GM18508 (cell line): ENCODE results near the gene SCGB1C1.
"Not testable (repeated sequence)": the region's sequence is repeated elsewhere in the genome, so short reads cannot be mapped to it uniquely, and the experiment has no call there.

Experiments
- ATAC-seq: cut with Tn5 transposase; IDR thresholded peaks from one replicate; pipeline ENCODE4 v1.9.1; 2021; ENCODE audit warnings: moderate number of reproducible peaks; ENCODE audit not compliant: insufficient read depth, unreplicated experiment

SCGB1C1 gene

DNA sequence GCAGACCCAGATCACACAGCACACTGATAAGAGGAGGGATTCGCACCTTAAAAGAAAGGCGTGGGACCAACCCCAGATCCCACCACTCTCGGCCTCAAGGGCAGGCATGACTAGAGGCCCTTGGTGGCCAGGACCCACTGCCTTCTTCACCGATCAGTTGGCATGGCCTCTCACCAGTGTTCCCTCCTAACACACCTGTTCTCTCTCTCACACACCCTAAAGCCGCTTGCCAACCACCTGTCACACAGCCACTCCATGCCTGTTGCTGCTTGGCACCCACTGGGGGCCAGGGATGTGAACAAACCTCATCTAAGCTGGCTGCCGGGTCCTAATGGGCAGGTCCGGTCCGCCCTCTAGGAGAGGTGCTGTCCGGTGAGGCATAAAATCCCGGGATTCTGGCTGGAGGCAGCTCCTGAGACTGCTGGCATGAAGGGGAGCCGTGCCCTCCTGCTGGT is at the start of gene SCGB1C1:
SCGB1C1 (plus strand) TSS at position 405 of the 455 bp plus-strand sequence; CDS start at position 427, 22 bp downstream.
- not testable (repeated sequence) for ATAC-seq

DNA sequence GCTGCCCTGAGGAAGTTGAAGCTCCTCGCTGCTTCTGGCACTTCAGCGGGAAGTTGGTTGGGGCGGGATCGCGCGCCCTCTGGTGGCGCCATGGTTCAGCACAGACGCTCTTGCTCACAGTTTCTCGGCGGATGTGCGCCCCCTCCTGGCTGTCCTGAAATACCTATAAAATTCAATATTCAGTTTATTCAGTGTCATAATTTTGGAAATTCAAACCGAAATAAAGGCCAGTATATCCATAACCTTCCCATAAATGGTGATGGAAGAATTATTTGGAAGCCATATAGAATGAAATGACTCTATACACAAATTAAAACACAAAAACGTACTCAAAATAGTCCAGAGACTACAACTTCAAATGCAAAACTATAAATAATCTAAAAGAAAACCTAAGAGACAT is 12.6 kb upstream of the SCGB1C1 start:
- ATAC-seq, result not testable (repeated sequence)

DNA sequence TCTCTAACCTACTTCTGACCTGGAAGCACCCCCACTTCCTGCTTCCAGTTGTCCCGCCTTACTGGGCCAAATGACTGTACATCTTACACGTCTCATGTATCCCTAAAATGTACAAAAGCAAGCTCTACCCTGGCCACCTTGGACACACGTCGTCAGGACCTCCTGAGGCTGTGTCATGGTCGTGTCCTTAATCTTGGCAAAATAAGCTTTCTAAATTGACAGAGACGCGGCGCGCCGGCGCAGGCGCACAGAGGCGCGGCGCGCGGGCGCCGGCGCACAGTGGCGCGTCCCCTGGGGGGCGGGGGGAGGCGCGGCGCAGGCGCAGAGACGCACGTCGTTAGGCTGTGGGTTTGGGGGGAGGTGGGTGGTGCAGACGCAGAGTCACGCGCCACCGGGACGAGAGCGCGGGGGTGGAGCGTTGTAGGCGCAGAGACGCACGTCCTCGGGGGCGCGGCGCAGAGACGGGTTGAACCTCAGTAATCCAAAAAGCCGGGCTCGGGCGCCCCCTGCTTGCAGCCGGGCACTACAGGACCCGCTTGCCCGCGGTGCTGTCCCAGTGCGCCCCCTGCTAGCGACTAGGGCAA is 3.6 kb upstream of the SCGB1C1 start:
- not testable (repeated sequence) for ATAC-seq

DNA sequence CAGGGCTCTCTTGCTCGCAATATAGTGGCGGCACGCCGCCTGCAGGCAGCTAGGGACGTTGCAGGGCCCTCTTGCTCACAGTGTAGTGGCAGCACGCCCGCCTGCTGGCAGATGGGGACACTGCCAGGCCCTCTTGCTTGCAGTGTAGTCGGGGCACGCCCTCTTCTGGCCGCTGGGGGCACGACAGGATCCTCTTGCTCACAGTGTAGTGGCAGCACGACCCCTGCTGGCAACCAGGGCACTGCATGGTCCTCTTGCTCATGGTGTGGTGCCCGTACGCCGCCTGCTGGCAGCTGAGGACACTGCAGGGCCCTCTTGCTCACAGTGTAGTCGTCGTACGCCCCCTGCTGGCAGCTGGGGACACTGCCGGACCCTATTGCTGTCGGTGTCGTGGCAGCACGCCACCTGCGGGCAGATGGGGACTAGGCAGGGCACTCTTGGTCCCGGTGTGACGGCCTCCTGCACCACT is 3.0 kb upstream of the SCGB1C1 start:
- ATAC-seq, result not testable (repeated sequence)

DNA sequence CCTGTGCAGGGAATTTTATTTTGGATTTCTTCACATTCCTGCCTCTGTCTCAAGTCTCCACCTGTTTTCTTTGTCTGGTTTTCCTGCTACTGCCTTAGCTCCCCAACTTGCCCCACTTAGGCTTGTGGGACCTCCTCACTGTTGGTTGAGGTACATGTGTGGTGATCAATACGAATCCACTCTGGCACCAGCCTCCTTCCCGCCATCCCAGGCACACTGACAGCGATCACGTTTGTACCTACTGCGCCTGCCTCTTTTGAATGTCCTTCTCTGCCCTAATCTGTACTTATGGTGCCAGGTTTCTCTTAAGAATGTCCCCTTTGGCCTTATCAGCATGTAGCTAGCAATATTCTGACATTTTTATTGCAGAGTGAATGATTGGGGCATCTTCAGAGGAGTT is 2.3 kb upstream of the SCGB1C1 start:
- not testable (repeated sequence) for ATAC-seq

DNA sequence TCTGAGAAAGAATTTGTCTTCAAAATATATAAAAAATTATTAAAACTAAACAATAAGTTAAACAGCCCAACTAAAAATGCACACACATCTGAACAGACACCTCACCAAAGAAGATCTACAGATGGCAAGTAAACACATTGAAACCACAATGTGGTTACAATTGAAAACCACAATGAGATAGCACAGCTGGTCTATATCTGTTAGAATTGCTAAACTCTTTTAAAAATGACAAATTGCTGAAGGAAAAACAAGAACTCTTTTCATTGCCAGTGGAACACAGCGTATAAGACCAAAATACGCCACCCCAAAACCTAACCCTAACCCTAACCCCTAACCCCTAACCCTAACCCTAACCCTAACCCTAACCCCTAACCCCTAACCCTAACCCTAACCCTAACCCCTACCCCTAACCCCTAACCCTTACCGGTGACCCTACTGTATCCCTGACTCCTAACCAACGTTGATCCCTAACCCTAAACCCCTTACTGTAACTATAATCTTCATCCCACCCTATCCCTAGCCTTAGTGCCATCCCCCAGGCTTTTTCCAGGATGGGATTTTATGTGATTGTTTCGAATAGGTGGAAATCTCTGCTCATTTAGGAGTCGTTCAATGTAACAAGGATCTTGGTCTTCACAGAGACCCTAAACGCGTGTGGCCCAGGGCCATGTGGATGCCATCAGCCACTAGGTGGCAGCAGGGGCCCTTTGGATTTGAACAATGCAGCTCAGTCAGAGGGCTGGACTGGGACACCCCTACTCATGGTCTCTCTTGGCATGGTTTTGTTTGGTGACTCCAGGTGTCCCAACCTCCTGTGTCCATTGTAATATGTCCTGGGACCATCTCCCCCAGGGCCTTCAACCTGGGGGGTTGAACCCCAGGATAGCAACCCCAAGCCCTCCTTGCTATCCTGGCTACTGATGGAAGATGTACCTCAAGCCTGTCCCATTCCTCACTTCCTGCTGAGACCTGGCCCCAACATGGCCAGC is 1.1 kb upstream of the SCGB1C1 start:
- ATAC-seq, result not testable (repeated sequence)

DNA sequence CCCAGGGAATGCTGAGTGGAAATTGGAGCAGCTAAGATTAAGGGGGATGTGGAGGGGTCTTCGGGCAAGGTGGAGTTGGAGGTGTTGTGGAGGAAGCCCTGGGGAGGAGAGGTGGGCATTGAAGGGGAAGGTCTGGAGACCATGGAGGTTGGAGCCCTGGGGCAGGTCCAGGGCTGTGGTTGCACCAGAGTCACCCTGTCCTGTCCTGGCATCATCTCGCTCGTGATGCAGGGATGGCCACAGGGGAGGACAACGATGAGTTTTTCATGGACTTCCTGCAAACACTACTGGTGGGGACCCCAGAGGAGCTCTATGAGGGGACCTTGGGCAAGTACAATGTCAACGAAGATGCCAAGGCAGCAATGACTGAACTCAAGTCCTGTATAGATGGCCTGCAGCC is 603 bp downstream of the SCGB1C1 start:
- not testable (repeated sequence) for ATAC-seq

DNA sequence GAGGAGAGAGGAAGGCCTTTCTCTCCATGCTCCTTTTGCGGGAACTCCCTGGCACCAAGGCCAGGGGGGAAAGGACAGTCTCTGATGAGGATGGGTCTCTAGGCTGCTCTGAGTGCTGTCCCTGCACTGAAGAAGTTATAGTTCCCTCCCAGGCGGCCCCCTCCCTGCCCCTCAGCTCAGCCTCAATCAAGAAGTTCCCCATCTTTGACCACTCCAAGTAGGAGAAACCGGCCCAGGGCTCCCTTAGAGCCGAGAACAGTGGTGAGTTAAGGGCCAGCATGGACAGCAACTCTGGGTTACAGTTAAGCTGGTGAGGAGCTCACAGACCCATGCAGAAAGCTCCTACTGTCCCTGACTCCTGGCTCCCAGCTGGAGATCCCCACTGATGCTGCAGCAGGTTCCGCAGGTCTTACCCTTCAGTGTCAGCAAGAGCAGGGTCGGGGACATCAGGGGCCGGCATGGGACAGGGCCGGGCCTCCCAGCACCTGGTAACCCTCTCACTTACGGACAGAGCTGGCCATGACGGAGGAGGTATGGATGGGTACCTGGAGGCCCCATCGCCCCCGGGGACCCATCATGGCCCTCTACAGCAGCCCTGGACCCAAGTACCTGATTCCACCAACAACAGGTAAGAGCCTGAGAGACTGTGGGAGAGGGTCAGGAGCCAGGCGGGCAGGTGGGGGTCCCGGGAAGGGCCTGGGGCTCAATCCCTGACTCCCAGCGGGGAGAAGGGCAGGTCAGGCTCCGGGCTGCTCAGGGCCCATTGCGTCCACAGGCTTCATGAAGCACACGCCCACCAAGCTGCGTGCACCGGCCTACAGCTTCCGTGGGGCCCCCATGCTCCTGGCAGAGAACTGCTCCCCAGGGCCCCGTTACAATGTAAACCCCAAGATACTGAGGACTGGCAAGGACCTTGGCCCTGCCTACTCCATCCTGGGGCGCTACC is 4.2 kb downstream of the SCGB1C1 start:
- ATAC-seq, result no peak

DNA sequence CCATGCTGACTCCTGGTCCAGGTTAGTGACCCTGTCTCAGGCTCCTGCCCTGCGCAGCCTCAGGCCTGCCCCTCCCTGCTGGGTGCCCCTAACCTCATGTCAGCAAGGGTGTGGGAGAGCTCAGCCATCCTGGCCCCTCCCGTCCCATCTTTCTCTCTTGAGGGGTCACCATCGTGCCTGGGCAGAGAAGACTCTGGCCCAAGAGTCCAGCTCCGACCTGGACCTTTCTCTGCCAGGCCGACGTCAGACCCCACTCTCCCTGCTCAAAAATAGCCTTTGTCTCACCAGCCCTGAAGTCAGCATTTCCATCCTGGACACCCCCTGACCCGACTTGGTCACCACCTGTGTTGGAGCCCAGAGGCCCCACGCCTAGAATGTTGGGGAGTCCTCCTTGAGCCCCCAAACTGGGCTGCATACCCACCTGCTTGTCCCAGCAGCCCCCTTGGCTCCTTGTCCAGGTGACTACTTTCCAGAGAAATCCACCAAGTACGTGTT is 4.9 kb downstream of the SCGB1C1 start:
- ATAC-seq, result no peak

DNA sequence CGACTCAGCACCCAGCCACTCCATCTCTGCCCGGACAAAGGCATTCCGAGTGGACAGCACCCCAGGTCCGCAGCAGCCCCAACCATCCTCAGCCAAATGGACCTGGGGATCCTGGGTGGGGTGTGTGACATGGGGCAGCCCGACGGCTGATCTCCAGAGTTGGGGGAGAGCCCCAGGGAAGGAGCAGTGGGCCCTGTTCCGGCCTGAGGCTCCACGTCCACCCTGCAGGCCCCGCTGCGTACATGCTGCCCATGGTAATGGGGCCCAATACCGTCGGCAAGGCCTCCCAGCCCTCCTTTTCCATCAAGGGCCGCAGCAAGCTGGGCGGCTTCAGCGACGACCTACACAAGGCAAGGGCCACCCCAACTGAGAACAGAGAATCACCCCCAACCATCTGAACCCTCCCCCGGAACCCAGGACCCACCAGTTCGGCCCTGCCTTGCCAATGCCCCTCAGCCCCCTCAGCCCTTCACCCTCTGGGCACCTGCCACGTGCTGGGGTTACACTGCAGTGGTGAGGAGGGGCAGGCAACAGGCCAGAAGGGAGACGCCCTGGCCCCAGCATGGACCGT is 5.4 kb downstream of the SCGB1C1 start:
- no peak for ATAC-seq

DNA sequence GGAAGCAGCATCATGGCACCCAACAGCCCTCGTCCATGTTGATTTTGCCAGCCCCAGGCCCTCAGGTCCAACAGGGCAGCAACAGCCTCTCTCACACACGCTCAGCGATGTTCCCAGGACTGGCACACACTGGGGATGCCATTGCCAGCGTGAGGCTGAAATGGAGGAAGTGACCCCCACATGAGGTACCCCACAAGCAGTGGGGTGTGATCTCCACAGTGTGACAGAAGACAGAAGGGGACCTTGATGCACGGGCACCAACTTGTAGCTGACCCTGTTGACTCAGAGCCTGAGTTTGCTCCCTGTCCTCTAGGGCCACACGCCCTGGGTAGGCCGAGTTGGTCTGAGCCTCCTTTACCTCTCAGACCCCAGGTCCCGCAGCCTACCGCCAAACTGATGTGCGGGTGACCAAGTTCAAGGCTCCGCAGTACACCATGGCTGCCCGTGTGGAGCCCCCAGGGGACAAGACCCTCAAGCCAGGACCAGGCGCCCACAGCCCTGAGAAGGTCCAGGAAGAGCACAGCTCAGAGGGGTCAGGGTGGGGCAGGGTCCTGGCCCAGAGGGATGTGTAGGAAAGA is 6.2 kb downstream of the SCGB1C1 start:
- no peak for ATAC-seq

DNA sequence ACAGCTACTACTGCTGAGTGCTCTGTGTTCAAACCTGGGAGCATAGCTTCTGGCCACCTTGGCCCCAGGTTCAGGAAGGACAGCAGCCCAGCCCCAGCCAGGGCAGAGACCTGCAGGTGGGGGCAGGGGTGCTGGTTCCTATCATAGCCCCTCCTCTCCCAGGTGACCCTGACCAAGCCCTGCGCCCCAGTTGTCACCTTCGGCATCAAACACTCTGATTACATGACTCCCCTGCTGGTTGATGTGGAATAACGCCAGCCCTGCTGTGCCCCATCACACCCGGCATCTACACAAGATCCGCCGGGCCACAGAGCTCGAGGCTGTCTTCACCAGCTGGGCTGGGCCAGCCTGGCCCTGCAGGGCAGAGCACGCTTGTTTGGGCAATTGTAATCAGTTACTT is 6.9 kb downstream of the SCGB1C1 start:
- ATAC-seq, result no peak

DNA sequence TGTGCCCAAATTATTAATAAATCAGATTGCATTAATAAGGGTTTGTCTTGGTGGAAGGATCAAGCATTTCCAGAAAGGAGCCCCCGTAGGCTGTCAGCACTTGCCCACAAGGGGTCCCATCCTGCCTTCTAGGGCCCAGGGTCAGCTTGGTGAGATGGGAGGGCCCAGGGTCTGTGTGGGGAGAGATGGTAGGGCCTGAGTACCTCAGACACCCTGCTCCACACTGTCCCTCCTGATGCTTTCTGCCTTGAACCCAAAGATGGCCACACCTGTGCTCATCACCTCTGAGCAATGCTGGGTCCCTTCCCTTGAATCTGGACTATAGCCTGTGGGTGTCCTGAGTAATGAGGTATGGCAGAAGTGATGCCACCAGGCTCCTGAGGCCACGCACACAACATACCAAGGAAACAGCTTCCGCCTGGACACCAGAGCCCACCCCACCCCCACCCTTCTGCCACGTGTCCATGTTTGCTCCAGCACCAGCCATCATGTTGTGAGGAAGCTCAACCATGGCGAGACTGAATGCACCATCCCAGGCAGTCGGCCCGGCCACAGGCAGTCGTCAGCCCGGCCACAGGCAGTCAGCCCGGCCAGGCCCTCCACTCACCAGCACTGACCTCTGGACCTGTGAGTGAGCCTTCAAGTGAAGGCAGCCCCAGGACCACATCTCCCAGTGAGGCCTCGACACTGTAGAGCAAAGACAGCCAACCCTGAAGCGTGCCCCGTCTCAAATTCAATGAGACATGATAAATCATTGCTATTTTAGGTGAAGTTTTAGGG is 7.5 kb downstream of the SCGB1C1 start:
- no peak for ATAC-seq

DNA sequence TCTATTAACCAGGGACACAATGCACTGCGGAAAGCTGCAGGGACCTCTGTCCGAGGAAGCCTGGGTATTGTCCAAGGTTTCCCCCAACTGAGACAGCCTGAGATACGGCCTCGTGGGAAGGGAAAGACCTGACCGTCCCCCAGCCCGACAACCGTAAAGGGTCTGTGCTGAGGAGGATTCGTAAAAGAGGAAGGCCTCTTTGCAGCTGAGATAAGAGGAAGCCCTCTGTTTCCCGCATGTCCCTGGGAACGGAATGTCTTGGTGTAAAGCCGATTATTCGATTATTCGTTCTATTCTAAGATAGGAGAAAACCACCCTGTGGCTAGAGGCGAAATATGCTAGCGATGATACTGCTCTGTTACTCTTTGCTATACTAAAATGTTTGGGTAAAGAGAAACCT is 9.1 kb downstream of the SCGB1C1 start:
- no peak for ATAC-seq

DNA sequence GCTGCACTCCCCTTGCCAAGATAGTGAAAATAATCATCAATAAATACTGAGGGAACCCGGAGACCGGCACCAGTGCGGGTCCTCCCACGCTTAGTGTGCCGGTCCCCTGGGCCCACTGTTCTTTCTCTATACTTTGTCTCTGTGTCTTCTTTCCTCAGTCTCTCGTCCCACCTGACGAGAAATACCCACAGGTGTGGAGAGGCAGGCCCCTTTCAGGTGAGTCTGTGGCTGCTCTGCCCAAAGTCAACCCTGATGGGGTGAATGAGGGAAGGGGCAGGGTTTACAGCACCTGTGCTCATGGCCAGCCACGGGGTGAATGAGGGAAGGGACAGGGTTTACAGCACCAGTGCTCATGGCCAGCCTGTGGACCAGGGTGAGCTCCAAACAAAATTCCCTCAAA is 9.6 kb downstream of the SCGB1C1 start:
- ATAC-seq, result no peak

DNA sequence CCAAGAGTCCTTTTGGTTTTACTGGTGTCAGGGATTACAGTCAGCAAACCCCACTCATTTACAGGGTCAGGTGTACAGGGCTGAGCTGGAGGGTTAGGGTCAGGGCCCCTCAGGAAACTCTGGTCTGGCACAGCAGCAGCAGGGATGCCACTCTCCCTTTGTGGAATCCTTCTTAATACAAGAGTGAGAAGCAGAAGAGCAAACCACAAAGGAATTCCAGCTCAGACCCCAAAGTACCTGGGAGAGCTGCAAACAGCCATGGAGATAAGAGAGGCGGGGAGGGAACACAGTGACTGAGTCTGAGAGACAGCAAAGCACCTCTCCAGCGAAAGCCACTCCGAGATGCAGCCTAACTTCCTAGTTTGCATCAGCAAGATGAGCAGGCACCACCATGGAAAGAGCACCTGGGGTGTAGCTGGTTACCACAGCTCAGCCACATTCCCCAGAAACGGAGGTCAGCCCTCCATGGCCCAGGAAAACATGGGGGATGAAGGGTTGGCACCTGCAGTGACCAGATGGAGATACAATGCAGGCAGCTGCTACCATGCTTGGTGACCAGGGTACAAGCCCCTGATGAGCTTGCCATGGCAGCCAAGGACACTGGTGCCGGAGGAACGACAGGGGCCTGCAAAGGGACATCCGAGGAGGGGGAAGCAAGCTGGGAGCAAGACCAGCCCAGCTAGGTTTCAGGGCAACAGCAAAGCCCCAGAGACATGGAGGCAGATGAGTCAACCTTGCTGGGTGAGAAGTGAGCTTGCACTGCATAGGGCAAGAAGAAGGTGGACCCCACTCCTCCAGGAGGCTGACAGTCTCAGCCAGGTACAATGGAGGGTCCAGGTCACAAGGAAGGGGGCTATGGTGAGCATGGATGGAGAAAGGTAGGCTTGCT is 10.4 kb downstream of the SCGB1C1 start:
- no peak for ATAC-seq

DNA sequence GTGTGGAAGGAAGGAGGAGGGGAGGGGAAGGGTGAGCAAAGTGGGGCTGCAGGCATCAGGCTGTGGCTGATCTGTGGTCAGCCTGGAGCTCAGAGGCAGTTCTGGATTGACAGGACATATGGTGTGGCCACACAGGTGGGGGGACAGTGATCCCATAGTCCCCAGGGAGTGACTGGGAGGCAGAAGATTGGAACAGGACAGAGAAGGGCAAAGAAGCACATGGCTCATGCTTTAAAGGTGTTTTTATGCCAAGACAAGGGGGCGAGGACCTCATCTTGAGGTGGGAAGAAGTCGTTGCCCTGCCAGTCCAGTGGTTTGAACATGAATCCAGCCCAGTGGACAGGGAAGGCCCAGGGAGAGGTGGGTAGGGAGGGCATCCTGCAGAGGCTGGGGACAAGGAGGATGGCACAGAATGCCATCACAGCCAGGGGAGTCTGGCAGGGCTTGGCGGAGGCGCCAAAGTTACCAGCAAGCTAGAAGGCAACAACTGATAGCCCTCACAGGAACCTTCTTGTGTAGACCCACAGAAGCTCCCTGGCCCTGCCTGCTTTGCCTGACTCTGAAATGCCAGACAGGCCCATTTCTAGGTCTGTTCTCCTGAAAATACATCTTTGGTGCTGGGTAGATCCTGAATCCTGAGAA is 11.2 kb downstream of the SCGB1C1 start:
- no peak for ATAC-seq
